Esophagus squamous epithelium (tissue), 5 donors: ENCODE measurements around the gene RSPH1. TPM values are rescaled to one million over a fixed set of nuclear protein-coding genes. Genes with fewer than 3 reads are reported as not detected.

Experiments used
- DNase-seq: peaks from one replicate; lab custom pipeline; 2025; lab: John Stamatoyannopoulos, UW
- H3K27ac ChIP-seq, 4 donors: fragments of 200-600 bp; sonication (generic); one replicate each; pipeline ENCODE4 v1.5.1; 2016 to 2019; ENCODE audit warnings: mild to moderate bottlenecking in 1 of 4
- H3K27me3 ChIP-seq, 4 donors: fragments of 200-600 bp; sonication (generic); 1 replicate in 3 of 4; 2 replicates in 1 of 4; pipeline versions ENCODE4 v1.5.1 to v1.6.0; 2017 to 2021; ENCODE audit warnings: antibody characterized with exemption in 1 of 4
- H3K36me3 ChIP-seq, 3 donors: fragments of 200-600 bp; sonication (generic); one replicate each; pipeline ENCODE4 v1.5.1; 2016 to 2019
- H3K4me1 ChIP-seq, 3 donors: fragments of 200-600 bp; sonication (generic); one replicate each; pipeline ENCODE4 v1.5.1; 2017 to 2019
- H3K4me3 ChIP-seq, 4 donors: fragments of 200-600 bp; sonication (generic); 1 replicate in 3 of 4; 2 replicates in 1 of 4; pipeline ENCODE4 v1.5.1; 2016 to 2019; ENCODE audit warnings: mild to moderate bottlenecking in 2 of 4, moderate library complexity in 1 of 4
- H3K9me3 ChIP-seq, 3 donors: fragments of 200-600 bp; sonication (generic); one replicate each; pipeline ENCODE4 v1.5.1; 2016 to 2019
- POLR2A ChIP-seq, 4 donors: fragments of 450-650 bp; IDR thresholded peaks; one replicate each; pipeline ENCODE4 v1.6.1; 2017; ENCODE audit warnings: antibody characterized with exemption in 4 of 4, mild to moderate bottlenecking in 4 of 4, moderate library complexity in 3 of 4
- WGBS, 2 donors: methylation state at CpG; one replicate each; pipeline ENCODE4 v1.1.5; 2018; 5-methylcytosine and 5-hydroxymethylcytosine counted together
- intact Hi-C: fragments of 100-400 bp; cut with DNase I; formaldehyde crosslinking; loops from one replicate; pipeline ENCODE4 v1.15.0; 2022
- total RNA-seq, 4 donors: library from RNA; depleted of rRNA; stranded (reverse); fragments of >200 nt; gene quantifications; one replicate each; pipeline ENCODE4 v1.1.0, GENCODE V29; 2016
- TF ChIP-seq, protein P1 (sequence below), 6 experiments: fragments of 450-650 bp in 4 of 6; fragments of 200-600 bp in 2 of 6; sonication (generic) in 2 of 6; IDR thresholded peaks; one replicate each; pipeline ENCODE4 v1.5.1; 2016 to 2019; ENCODE audit warnings: antibody characterized with exemption in 6 of 6, mild to moderate bottlenecking in 4 of 6, moderate library complexity in 4 of 6
- donor health status: DM: yes; HTN: yes; CAD: no.

Gene RSPH1
- total RNA-seq, 4 donors from 2014 or later = 0.19 TPM; not detected in 3

- no peak for DNase-seq
- TF ChIP-seq, protein P1, sequence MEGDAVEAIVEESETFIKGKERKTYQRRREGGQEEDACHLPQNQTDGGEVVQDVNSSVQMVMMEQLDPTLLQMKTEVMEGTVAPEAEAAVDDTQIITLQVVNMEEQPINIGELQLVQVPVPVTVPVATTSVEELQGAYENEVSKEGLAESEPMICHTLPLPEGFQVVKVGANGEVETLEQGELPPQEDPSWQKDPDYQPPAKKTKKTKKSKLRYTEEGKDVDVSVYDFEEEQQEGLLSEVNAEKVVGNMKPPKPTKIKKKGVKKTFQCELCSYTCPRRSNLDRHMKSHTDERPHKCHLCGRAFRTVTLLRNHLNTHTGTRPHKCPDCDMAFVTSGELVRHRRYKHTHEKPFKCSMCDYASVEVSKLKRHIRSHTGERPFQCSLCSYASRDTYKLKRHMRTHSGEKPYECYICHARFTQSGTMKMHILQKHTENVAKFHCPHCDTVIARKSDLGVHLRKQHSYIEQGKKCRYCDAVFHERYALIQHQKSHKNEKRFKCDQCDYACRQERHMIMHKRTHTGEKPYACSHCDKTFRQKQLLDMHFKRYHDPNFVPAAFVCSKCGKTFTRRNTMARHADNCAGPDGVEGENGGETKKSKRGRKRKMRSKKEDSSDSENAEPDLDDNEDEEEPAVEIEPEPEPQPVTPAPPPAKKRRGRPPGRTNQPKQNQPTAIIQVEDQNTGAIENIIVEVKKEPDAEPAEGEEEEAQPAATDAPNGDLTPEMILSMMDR (IDR thresholded peaks at IDR 0.05) = no peak
- no peak for TF ChIP-seq POLR2A (IDR thresholded peaks at IDR 0.05)
- Histone ChIP-seq H3K27me3 (no peaks in the 10 kb centered on the region), H3K4me3 (no peak overlapping the region), H3K9me3 (no peaks in the 10 kb centered on the region), H3K27ac (no peak overlapping the region), H3K4me1 (peaks cover 7 to 19% (median 10%) of the 10 kb centered on the region in 3 donors), H3K36me3 (no peaks in the 10 kb centered on the region)
- 90 to 100% methylated on average over 4 to 5 of the region's 5 CpGs for WGBS, 2 donors
- intact Hi-C loops = no loop called here
Measured at GRCh38 chr21:42495027-42495426, 997 bp downstream of the RSPH1 start.

DNA sequence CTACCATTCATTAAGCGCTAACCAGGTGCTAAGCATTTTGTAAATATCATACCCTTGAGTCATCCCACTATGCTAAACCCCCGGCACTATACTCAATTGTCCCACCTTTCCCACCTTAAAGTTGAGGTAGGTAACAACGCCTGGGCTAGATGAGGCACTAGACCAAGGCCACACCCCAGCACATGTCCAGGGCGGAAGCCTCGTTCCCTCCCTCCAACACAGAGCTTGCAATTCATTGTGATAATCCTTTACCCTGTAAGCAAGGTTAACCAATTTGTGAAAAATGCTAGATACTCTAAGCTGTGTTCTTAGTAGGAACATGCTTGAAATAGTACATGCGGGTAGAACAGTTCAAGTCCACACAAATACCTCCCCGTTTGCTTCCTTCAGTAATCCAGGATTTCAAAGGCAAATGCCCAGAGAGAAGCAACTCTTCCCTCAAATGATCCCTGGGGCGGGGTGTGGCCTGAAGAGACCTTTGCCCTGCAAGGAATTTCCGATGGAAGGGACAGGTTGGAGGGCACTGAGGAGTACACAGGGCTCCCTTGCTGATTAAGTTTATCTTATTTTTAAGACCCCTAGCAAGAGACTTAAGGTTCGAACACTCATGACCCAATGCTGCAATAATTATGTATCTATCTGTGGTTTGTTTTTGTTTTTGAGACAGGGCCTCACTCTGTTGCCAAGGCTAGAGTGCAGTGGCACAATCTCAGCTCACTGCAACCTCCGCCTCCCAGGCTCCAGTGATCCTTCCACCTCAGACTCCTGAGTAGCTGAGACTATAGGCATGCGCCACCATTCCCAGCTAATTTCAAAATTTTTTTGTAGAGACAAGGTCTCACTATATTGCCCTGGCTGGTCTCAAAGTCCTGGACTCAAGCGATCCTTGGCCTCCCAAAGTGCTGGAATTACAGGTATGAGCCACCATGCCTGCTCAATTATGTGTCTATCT, 2.6 kb downstream of the RSPH1 start:
- H3K36me3 ChIP-seq = no peaks in the 10 kb centered on the region
- DNase-seq = no peak
- H3K27me3 ChIP-seq = peaks cover 0 to 3% (median 0%) of the 10 kb centered on the region in 4 donors
- no peaks in the 10 kb centered on the region for H3K9me3 ChIP-seq
- H3K4me1 ChIP-seq = peaks cover 7 to 18% (median 10%) of the 10 kb centered on the region in 3 donors
- WGBS, 2 donors = 69 to 74% methylated on average over 12 to 13 of the region's 13 CpGs
- no peak overlapping the region for H3K4me3 ChIP-seq
- intact Hi-C loops = no loop called here
- no peak overlapping the region for H3K27ac ChIP-seq
- no peak for TF ChIP-seq POLR2A (IDR thresholded peaks at IDR 0.05)
- TF ChIP-seq, protein P1 (IDR thresholded peaks at IDR 0.05) = no peak

- TF ChIP-seq POLR2A (IDR thresholded peaks at IDR 0.05) = no peak
- TF ChIP-seq, protein P1 (IDR thresholded peaks at IDR 0.05) = no peak
- no peak overlapping the region for H3K4me3 ChIP-seq
- peaks cover 0 to 9% (median 0%) of the 10 kb centered on the region in 4 donors for H3K27me3 ChIP-seq
- H3K27ac ChIP-seq = no peak overlapping the region
- DNase-seq = no peak
- H3K36me3 ChIP-seq = no peaks in the 10 kb centered on the region
- intact Hi-C loops = no loop called here
- no peaks in the 10 kb centered on the region for H3K9me3 ChIP-seq
- H3K4me1 ChIP-seq = peaks cover 7 to 18% (median 10%) of the 10 kb centered on the region in 3 donors
- WGBS, 2 donors = 75 to 82% methylated on average over 8 of the region's 8 CpGs
Measured at GRCh38 chr21:42492201-42492600, 3.8 kb downstream of the RSPH1 start.

- Histone ChIP-seq H3K27ac (no peak overlapping the region), H3K36me3 (no peaks in the 10 kb centered on the region), H3K27me3 (peaks cover 0 to 17% (median 0%) of the 10 kb centered on the region in 4 donors), H3K9me3 (no peaks in the 10 kb centered on the region), H3K4me1 (peaks cover 6 to 10% (median 7%) of the 10 kb centered on the region in 3 donors), H3K4me3 (no peak overlapping the region)
- no peak for DNase-seq
- 62 to 65% methylated on average over 1 of the region's 1 CpG for WGBS, 2 donors
- intact Hi-C loops = no loop called here
- TF ChIP-seq POLR2A (IDR thresholded peaks at IDR 0.05) = no peak
- TF ChIP-seq, protein P1 (IDR thresholded peaks at IDR 0.05) = no peak
Measured at GRCh38 chr21:42491328-42491727, 4.7 kb downstream of the RSPH1 start.

GRCh38 chr21:42490720-42491119, 5.3 kb downstream of the RSPH1 start:
- Histone ChIP-seq H3K27ac (no peak overlapping the region), H3K36me3 (no peaks in the 10 kb centered on the region), H3K9me3 (no peaks in the 10 kb centered on the region), H3K4me1 (peaks cover 5 to 7% (median 5%) of the 10 kb centered on the region in 3 donors), H3K4me3 (no peak overlapping the region), H3K27me3 (peaks cover 0 to 18% (median 0%) of the 10 kb centered on the region in 4 donors)
- no peak for DNase-seq
- TF ChIP-seq POLR2A (IDR thresholded peaks at IDR 0.05) = no peak
- TF ChIP-seq, protein P1 (IDR thresholded peaks at IDR 0.05) = no peak
- intact Hi-C loops = no loop called here
